ENCODE measurements around the gene TTN.
A peak's percentile ranks its signal among the peaks of the same experiment; 100 is the strongest.
"Not testable (repeated sequence)": the region's sequence is repeated elsewhere in the genome, so short reads cannot be mapped to it uniquely, and the experiment has no call there.

The TTN gene

GRCh38 chr2:178732913-178733312 is 74.3 kb downstream of the TTN start:
- no peak for DNase-seq

DNA sequence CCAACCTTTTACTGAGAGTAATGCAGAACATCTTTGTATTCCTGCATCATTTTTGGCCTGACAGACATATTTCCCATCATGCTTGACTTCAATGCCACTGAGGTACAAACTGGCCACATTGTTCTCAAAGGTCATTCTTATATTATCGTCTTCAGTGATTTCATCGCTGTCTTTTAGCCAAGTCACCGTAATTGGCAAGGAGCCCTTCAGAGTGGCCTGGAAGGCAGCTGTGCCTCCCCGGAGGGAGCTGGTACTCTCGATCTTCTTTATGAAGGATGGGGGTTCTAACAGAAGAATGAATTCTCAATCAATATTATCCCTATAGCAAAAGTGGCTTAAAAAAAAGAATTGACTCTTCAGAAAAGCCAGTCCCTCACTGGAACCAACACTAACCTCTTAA is 75.9 kb downstream of the TTN start:
- no peak for DNase-seq

DNA sequence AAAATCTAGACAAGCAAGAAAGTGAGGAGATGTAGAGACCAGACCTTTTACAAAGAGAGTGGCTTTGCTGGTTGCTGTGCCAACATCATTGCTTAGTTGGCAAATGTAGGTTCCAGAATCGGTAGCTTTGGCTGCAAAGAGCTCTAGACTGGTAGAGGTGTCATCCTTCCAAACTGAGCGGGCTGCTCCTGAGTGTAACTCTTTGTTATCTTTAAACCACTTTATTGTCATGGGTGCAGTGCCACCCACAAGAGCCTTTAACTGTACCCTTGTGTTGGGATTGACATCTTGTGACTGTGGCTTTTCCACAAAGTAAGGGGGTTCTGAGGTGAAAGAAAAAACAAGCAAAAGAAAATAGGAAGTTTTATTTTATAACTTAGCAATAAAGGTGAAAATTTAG is 77.2 kb downstream of the TTN start:
- no peak for DNase-seq

DNA sequence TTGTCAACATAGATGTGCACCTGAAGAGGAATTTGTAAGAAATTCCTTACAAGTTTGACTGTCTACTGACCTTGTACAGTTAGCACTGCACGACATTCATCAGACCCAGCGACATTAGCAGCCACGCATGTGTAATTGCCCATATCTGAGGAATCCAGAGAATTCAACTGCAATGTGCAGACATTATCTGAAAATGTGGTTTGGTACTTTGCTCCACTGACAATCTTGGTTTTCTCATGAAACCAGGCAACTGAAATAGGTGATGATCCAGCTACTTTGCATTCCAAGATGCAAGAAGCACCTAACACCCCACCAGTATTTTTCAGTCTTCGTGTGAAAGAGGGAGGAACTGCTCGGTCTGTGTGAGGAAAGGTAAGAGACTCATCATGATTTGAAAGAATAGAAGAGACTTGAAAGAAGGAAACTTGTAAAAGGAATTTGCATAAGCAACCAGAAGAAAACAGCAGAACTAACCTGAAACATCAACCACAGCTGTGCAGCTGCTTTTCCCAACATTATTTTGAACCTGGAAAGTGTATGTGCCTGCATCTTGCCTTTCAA is 83.4 kb downstream of the TTN start:
- DNase-seq = no peak

GRCh38 chr2:178722296-178722695 is 84.9 kb downstream of the TTN start:
- no peak for DNase-seq

DNA sequence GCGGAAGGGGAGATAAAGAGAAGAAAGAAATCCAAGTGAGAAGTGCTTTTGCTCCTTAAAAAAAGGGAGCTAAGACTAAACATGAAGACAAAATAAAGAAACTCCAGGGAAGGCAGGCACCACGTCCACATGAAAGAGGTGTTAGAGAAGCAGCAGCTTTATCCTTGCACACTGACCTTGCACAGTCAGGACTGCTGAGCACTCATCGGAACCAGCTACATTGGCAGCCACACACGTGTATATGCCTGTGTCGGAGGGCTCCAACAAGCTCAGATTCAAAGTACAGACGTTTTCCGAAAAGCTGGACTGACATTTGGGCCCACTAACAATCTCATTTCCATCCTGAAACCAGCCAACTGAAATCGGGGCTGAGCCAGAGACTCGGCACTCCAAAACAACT is 88.2 kb downstream of the TTN start:
- DNase-seq = no peak

DNA sequence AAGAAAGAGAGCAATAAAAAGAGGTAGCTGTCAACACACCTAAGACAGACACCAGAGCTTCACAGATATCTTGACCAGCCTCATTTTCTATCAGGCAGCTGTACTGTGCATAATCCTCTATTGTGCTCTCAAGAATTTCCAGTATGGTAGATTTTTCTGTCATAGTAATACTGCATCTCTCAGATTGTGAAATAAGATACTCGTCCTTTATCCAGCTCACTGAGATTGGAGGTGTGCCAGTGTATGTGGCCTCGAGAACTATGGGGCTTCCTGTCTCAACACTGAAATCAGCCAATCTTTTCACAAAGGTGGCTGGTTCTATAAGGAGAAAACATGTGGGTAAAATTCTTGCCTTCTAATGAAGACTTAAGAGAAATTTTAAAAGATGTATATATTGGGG is 88.9 kb downstream of the TTN start:
- DNase-seq = peak; percentile 1

DNA sequence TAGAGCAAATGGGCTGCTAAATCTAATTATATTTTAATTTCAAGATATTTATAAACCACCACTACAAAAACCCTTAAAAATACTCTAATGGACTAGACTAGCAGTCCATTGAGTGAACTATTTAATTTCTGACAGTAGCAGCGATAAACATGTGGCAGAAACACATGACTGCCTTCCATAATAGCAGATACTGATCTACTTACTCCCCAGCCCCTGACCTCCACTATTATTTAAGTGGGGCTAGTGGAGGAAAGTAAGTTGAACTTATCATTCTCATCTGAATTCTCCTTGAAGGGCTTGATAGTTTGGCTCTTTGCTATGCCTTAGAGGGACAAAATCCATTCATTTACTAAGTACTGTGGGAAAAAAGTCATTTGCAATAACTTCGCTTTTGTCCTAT is 90.8 kb downstream of the TTN start:
- DNase-seq = no peak

DNA sequence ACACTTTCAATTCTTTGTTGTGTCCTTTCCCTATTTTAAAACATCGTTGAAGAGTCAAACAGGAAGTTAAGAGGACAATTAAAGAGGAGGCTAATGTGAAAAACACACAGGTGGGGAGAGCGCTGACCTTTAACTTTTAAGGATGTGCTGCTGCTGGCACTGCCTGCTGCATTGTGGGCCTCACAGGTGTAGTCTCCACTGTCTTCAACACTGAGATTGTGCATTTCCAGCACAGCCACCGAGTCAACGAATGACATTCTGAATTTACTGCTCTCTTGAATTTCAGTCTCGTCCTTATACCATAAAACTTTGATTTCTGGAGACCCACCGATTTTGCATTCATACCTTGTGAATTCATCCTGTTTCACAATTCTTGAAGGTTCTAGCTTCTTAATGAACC is 91.9 kb downstream of the TTN start:
- DNase-seq = no peak

- no peak for DNase-seq
Observed at GRCh38 chr2:178707476-178707875, 99.7 kb downstream of the TTN start.

- DNase-seq = no peak
Observed at GRCh38 chr2:178704876-178705275, 102.3 kb downstream of the TTN start.

- no peak for DNase-seq
Observed at GRCh38 chr2:178702361-178702760, 104.9 kb downstream of the TTN start.

GRCh38 chr2:178700922-178701342 is 106.3 kb downstream of the TTN start:
- DNase-seq = peak; percentile 2

- DNase-seq = no peak
Observed at GRCh38 chr2:178700136-178700535, 107.1 kb downstream of the TTN start.

GRCh38 chr2:178692845-178693244 is 114.4 kb downstream of the TTN start:
- DNase-seq = no peak

GRCh38 chr2:178689808-178690207 is 117.4 kb downstream of the TTN start:
- DNase-seq = no peak

DNA sequence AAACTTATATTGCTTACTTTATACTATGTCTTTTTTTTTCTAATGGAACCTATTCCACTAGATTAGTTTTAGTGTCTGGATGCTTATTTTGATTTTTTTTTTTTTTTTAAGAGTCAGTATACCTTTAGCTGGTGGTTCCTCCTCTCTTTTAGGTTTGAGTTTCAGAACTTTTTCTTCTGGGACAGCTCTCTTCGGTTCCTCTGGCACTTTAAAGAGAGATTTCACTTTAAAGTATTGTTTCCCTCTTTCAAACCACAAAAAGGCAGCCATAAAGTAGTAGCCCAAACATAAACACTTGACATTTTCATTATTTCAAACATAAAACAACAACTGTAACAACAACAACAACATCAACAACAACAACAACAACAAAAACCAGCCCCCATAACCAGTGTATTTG is 123.3 kb downstream of the TTN start:
- no peak for DNase-seq

- no peak for DNase-seq
Observed at GRCh38 chr2:178681081-178681480, 126.1 kb downstream of the TTN start.

GRCh38 chr2:178679891-178680290 is 127.3 kb downstream of the TTN start:
- no peak for DNase-seq

- no peak for DNase-seq
Observed at GRCh38 chr2:178677599-178677998, 129.6 kb downstream of the TTN start.

DNA sequence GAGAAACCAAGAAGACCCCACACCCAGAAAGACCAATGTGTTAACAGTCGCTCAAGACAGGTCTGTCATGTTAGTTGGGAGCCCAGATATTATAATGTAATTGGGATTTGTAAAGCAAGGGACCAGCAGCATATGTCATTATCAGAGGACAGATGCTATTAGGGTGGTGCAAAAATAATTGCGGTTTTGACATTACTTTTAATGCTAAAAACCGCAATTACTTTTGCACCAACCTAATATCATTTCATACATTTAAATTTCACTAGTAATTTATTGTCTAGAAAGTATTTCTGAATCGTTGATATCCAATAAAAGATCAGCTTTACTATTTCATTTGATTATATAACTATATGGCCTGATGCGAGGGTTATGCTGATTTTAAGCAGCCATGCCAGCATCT is 131.2 kb downstream of the TTN start:
- DNase-seq = no peak

DNA sequence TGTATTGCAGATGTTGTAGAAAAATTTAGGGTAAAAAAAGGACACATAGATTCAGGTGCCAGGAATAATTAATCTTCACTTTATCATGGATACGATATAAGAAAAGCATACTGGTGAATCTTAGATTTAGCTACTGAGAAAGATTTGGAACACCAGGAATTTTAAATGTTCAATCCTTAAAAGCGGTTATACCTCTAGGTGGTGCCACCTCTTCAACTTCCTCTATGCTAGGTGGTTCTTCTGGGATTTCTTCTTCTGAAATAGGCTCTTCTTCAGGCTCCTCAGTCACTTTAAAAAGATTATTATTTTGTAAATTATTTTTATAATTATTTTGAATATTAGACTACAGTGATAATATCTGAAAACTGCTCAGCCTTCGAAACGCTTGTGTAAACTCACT is 133.1 kb downstream of the TTN start:
- no peak for DNase-seq

- no peak for DNase-seq
Observed at GRCh38 chr2:178666458-178666857, 140.8 kb downstream of the TTN start.

DNA sequence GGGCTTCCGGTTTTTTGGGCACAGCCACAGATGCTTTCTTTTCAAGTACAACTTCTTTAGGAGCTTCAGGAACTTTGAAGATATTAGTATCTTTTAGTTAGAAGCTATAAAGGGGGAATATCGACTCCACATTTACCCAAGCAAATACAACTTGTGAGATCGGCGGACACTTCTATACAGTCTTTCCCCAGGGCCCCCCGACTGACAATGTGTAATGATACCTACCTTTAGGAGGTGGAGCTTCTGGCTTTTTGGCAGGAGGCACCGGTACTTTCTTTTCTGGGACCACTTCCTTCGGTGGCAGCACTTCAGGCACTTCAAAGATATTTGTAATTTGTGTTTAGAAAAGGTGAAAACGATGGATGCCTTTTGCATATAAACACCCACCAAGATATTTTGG is 148.7 kb downstream of the TTN start:
- DNase-seq = not testable (repeated sequence)

- no peak for DNase-seq
Observed at GRCh38 chr2:178650554-178650953, 156.7 kb downstream of the TTN start.

- no peak for DNase-seq
Observed at GRCh38 chr2:178644919-178645318, 162.3 kb downstream of the TTN start.

Data from NCI-H2029 treated with DMSO at 0.1 percent for 48 hours (cell line).